Right lobe of liver (tissue), 4 donors: Measurements from ENCODE around the gene NDC1.

Experiments
- POLR2A ChIP-seq: fragments of 450-650 bp; IDR thresholded peaks from one replicate; pipeline ENCODE4 v1.6.1; 2017; ENCODE audit warnings: antibody characterized with exemption, mild to moderate bottlenecking
- TF ChIP-seq, protein P1 (sequence below), 4 donors: fragments of 200-600 bp in 3 of 4; fragments of 450-650 bp in 1 of 4; IDR thresholded peaks; one replicate each; pipeline versions ENCODE4 v1.5.1 to v1.8.0; 2016 to 2022; ENCODE audit warnings: antibody characterized with exemption in 4 of 4, mild to moderate bottlenecking in 2 of 4
- donor health status: DM: no; HTN: no; CAD: no.
- donor health status: DM: no; HTN: no; CAD: no.
- donor health status: DM: no; HTN: yes; CAD: no.

DNA sequence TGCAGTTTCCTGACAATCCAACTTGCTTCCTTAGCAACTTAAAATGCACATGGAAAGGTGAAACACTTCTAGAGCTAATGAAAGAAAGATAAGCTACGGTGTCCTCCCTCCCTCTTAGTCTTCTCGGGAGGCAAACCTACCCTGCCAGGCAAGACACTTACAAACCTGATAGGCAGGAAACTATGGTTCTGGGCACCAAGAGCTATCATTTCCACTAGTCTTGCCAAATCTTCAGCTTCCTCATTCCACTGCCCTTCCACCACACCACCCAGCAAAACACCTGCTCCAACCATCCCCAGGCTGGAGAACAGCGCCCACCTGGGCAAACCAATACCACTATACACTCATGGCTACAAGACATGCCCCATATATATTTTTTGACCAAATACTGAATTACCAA lies 15.2 kb downstream of the NDC1 start:
- TF ChIP-seq POLR2A, result no peak
- TF ChIP-seq, protein P1, sequence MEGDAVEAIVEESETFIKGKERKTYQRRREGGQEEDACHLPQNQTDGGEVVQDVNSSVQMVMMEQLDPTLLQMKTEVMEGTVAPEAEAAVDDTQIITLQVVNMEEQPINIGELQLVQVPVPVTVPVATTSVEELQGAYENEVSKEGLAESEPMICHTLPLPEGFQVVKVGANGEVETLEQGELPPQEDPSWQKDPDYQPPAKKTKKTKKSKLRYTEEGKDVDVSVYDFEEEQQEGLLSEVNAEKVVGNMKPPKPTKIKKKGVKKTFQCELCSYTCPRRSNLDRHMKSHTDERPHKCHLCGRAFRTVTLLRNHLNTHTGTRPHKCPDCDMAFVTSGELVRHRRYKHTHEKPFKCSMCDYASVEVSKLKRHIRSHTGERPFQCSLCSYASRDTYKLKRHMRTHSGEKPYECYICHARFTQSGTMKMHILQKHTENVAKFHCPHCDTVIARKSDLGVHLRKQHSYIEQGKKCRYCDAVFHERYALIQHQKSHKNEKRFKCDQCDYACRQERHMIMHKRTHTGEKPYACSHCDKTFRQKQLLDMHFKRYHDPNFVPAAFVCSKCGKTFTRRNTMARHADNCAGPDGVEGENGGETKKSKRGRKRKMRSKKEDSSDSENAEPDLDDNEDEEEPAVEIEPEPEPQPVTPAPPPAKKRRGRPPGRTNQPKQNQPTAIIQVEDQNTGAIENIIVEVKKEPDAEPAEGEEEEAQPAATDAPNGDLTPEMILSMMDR (IDR thresholded peaks at IDR 0.05), result no peak
